HG02588 (cell line): Measurements from ENCODE around the gene TFAP2D.

Experiments
- ATAC-seq: cut with Tn5 transposase; IDR thresholded peaks from one replicate; pipeline ENCODE4 v1.9.1; 2021; ENCODE audit warnings: mild to moderate bottlenecking, moderate library complexity; ENCODE audit not compliant: unreplicated experiment

Gene TFAP2D

GRCh38 chr6:50713226-50713625 is at the start of gene TFAP2D:
TSS of gene TFAP2D (plus strand) at chr6:50713526. CDS start at chr6:50714056, 530 bp downstream.
- no peak for ATAC-seq

- no peak for ATAC-seq
Observed at GRCh38 chr6:50663806-50664205, 49.5 kb upstream of the TFAP2D start.

- ATAC-seq = no peak
Observed at GRCh38 chr6:50666089-50666488, 47.2 kb upstream of the TFAP2D start.

GRCh38 chr6:50681213-50681824 is 32.0 kb upstream of the TFAP2D start:
- no peak for ATAC-seq

GRCh38 chr6:50689210-50689609 is 24.1 kb upstream of the TFAP2D start:
- ATAC-seq = no peak

GRCh38 chr6:50691814-50692495 is 21.4 kb upstream of the TFAP2D start:
- no peak for ATAC-seq

GRCh38 chr6:50698546-50698945 is 14.8 kb upstream of the TFAP2D start:
- no peak for ATAC-seq

- no peak for ATAC-seq
Observed at GRCh38 chr6:50699051-50699775, 14.1 kb upstream of the TFAP2D start.

GRCh38 chr6:50706575-50706974 is 6.8 kb upstream of the TFAP2D start:
- no peak for ATAC-seq

GRCh38 chr6:50707191-50707590 is 6.1 kb upstream of the TFAP2D start:
- no peak for ATAC-seq

- ATAC-seq = no peak
Observed at GRCh38 chr6:50707652-50708300, 5.5 kb upstream of the TFAP2D start.

- ATAC-seq = no peak
Observed at GRCh38 chr6:50708664-50709365, 4.5 kb upstream of the TFAP2D start.

GRCh38 chr6:50709366-50709734 is 4.0 kb upstream of the TFAP2D start:
- ATAC-seq = no peak

GRCh38 chr6:50711686-50712085 is 1.6 kb upstream of the TFAP2D start:
- ATAC-seq = no peak

GRCh38 chr6:50712291-50712690 is 1.0 kb upstream of the TFAP2D start:
- ATAC-seq = no peak

- ATAC-seq = no peak
Observed at GRCh38 chr6:50713977-50714486, 706 bp downstream of the TFAP2D start.

GRCh38 chr6:50714487-50715379 is 1.4 kb downstream of the TFAP2D start:
- no peak for ATAC-seq

GRCh38 chr6:50716899-50717509 is 3.7 kb downstream of the TFAP2D start:
- ATAC-seq = no peak

GRCh38 chr6:50717734-50718457 is 4.6 kb downstream of the TFAP2D start:
- ATAC-seq = no peak
